Loucy (cell line): ENCODE measurements around the gene TUFT1.

Experiments used
- CTCF ChIP-seq: fragments of 200-600 bp; sonication (generic); conservative IDR thresholded peaks from 2 replicates; pipeline ENCODE4 v1.5.1; 2014; ENCODE audit warnings: mild to moderate bottlenecking, antibody characterized with exemption, low read length
- EZH2phosphoT487 ChIP-seq: fragments of 200-600 bp; IDR thresholded peaks from 2 replicates; pipeline ENCODE4 v1.6.1; 2018; ENCODE audit warnings: antibody characterized with exemption, mild to moderate bottlenecking, moderate library complexity, borderline replicate concordance

- TF ChIP-seq CTCF (no peak), EZH2phosphoT487 (no peak)
Measured at GRCh38 chr1:151606857-151607256, 66.7 kb downstream of the TUFT1 start.
